Fibroblast of skin of left quadriceps (primary cell): ENCODE data around the gene TMPRSS4.

Source experiments
- DNase-seq, 2 experiments: peaks; one replicate each; pipeline ENCODE4 v3.0.0-alpha.2; 2013; ENCODE audit warnings: low read depth in 2 of 2

The TMPRSS4 gene

GRCh38 chr11:118076754-118077281 is at the start of gene TMPRSS4:
Gene TMPRSS4 (plus strand): TSS chr11:118077078. CDS start chr11:118077303, 225 bp downstream.
- no peak for DNase-seq

GRCh38 chr11:118027694-118028093 is 49.2 kb upstream of the TMPRSS4 start:
- DNase-seq, result no peak

- no peak for DNase-seq
Measured at GRCh38 chr11:118028626-118029025, 48.3 kb upstream of the TMPRSS4 start.

GRCh38 chr11:118033443-118033842 is 43.4 kb upstream of the TMPRSS4 start:
- DNase-seq, result no peak

- no peak for DNase-seq
Measured at GRCh38 chr11:118042141-118042540, 34.7 kb upstream of the TMPRSS4 start.

GRCh38 chr11:118042796-118043195 is 34.1 kb upstream of the TMPRSS4 start:
- no peak for DNase-seq

GRCh38 chr11:118045191-118045590 is 31.7 kb upstream of the TMPRSS4 start:
- no peak for DNase-seq

- DNase-seq, result no peak
Measured at GRCh38 chr11:118046051-118046963, 30.6 kb upstream of the TMPRSS4 start.

- DNase-seq, result no peak
Measured at GRCh38 chr11:118046964-118047700, 29.7 kb upstream of the TMPRSS4 start.

GRCh38 chr11:118047749-118048148 is 29.1 kb upstream of the TMPRSS4 start:
- no peak for DNase-seq

- no peak for DNase-seq
Measured at GRCh38 chr11:118048472-118049370, 28.2 kb upstream of the TMPRSS4 start.

- DNase-seq, result no peak
Measured at GRCh38 chr11:118049771-118050170, 27.1 kb upstream of the TMPRSS4 start.

- DNase-seq, result no peak
Measured at GRCh38 chr11:118050208-118050891, 26.5 kb upstream of the TMPRSS4 start.

- DNase-seq, result no peak
Measured at GRCh38 chr11:118051136-118051610, 25.7 kb upstream of the TMPRSS4 start.

- DNase-seq, result no peak
Measured at GRCh38 chr11:118051611-118052461, 25.0 kb upstream of the TMPRSS4 start.

- no peak for DNase-seq
Measured at GRCh38 chr11:118052581-118053206, 24.2 kb upstream of the TMPRSS4 start.

- no peak for DNase-seq
Measured at GRCh38 chr11:118054712-118055640, 21.9 kb upstream of the TMPRSS4 start.

- no peak for DNase-seq
Measured at GRCh38 chr11:118055966-118056365, 20.9 kb upstream of the TMPRSS4 start.
